Activated CD4-positive, alpha-beta T cell treated with anti-CD3 and anti-CD28 coated beads for 24 hours (primary cell): Measurements from ENCODE around the gene RASAL1.
A peak's percentile ranks its signal among the peaks of the same experiment; 100 is the strongest.

Experiments
- DNase-seq, 2 donors: peaks; one replicate each; pipeline ENCODE4 v3.0.0-alpha.2; 2020; ENCODE audit warnings: low read depth in 2 of 2

RASAL1 gene

GRCh38 chr12:113058553-113058952, 77.0 kb downstream of the RASAL1 start:
- no peak for DNase-seq

DNA sequence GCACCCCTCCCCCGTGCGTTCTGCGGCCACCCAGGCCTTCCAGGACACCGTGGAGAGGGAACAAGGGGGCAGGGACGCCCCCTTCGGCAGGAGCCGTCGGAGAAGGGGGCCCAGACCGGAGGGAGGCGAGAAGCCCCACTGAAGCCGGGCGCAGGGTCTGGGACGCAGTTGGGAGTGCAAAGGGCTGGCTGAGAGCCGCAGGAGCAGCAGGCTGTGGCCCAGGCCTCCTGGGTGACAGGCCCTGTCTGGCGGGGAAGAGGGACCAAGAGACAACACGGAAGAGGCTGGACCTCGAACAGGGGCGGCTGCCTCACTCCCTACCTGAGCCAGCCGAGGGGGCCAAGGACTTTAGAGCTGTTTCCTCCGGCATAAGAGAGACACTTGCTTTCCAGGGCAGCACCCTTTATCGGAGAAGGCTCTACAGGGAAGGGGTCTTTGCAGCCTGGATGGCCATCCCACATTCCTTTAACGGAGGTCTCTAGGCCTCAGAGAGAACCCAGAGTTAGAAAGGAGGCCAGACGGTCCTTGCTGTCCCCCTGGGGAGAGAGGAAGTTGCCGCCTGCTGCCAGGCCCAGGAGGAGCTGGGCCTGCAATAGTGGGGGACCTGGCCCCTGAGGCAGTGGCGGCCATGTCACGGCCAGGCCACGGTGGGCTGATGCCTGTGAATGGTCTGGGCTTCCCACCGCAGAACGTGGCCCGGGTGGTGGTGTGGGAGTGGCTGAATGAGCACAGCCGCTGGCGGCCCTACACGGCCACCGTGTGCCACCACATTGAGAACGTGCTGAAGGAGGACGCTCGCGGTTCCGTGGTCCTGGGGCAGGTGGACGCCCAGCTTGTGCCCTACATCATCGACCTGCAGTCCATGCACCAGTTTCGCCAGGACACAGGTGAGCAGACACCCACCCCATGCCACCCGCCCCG, 77.7 kb downstream of the RASAL1 start:
- no peak for DNase-seq

GRCh38 chr12:113056631-113057488, 78.7 kb downstream of the RASAL1 start, which contains the start of gene DTX1:
DTX1 (plus strand) TSS chr12:113056730; CDS start chr12:113058193, 1,463 bp downstream.
- peak in 1 of 2 donors; percentile 26 for DNase-seq

DNA sequence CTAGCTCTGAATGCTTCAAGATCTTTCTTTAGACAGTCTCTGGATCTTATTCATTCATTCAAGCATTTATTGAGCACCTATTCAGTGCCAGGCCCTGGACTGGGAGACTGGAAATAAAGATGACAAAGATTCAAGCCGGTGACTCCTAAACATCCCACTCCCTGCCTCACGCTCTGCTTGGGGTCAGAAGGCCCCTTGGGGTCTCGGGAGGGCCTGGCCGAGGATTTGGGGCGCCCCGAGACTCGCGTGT, 79.3 kb downstream of the RASAL1 start:
- no peak for DNase-seq

- DNase-seq: no peak
Measured at GRCh38 chr12:113055594-113056380, 79.8 kb downstream of the RASAL1 start.

DNA sequence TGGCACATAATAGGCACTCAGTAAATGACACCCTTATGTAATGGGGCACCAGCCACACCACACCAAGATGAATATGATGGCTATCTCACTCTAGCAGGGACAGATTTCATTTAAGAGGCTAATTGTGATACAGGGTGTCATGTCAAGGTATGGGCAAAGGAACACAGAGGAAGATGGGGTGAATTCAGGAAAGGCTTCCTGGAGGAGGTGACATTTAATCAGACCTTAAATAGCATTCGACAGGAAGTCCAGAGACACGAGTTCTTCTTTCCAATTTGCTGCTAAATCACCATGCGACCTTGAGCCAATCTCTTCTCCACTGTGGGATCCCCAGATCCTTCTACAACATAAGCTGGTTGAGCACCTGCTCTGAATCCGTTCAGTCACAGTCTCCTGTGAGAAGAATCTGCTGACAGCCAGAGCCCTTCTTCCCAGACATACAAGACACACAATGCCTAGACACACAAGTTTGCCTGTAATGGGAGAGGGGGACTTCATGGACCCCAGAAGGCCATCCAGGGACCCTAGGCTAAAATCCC, 80.5 kb downstream of the RASAL1 start:
- no peak for DNase-seq

DNA sequence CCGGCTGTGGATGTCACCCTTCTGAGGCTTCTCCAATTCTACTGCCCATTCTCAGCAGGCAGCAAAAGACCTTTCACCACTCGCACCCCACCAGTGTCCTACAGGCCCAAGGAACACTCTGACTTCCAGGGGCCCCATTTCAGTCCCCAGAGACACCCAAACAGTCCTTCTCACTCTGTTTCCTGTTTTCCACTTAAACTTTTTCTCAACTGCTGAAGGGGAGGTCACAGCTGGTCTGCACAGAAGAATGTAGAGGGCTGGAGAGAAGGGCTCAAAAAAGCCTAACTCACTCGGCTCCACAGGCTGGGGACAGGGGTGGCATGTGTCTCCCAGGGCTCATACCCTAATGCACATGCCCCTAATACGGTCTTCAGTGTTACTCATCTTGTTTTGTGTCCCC, 83.2 kb downstream of the RASAL1 start:
- DNase-seq: no peak

GRCh38 chr12:113051759-113052158, 83.8 kb downstream of the RASAL1 start:
- no peak for DNase-seq

DNA sequence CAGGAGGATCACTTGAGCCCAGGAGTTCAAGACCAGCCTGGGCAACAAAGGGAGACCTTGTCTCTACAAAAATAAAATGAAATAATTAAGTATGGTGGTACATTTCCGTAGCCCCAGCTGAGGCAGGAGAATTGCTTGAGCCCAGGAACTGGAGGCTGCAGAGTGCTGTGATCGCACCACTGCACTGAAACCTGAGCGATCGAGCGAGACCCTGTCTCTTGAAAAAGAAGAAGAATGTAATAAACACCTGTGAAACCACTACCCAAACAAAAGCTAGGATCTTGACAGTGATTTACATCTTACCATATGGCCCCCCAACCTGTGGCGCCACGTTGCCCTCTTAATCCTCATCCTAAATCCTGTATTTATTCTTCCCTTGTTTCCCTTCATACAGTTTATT, 84.8 kb downstream of the RASAL1 start:
- DNase-seq: no peak

GRCh38 chr12:113049976-113050742, 85.4 kb downstream of the RASAL1 start:
- no peak for DNase-seq
